Measurements from ENCODE around the gene KLHDC4.

Gene KLHDC4

DNA sequence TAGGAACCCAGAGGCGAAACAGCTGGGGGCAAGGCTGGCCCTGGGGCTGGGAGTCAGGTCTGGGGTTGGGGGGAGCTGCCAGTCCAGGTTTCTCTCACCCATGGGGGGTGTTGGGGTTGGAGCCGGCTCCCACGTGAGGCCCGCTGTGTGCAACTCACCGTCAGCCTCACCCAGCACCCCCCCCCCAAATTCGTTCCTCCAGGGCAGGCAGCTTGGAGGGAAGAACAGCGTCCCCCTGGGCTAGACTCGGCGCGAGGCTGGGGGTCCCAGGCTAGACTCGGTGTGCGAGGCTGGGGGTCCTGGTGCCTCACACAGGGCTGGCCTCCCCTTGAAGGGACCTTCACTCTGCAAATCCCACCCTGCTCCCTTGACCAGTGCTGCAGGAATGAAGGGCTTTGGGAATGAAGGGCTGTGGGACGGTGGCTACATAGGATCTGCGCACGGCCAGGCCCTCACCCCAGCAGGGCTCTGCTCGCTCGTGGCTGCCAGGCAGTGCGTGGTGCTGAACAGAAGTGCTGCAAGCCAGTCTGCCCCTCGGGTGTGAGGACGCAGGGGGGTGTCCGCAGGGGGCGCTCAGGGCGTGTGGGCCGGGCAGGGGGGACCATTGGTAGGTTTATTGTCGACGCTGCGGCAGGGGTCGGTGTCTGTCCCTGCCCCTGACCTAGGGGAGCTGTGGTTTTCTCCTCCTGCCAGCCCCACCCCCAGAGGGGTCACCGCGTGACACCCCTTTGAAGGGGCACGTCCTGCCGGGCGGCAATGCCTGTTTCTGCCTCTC is 74.7 kb downstream of the KLHDC4 start:
- DNase-seq (ENCODE audit: insufficient read length) = no peak
- TF ChIP-seq TAF1 (IDR thresholded peaks at IDR 0.05; ENCODE audit: borderline replicate concordance, low read depth, low read length) = no peak
- no peak for TF ChIP-seq POLR2AphosphoS5 (IDR thresholded peaks at IDR 0.05; ENCODE audit: low read depth, low read length)
- TF ChIP-seq POLR2A (IDR thresholded peaks at IDR 0.05; ENCODE audit: low read depth, low read length) = no peak
- no peak for FAIRE-seq

DNA sequence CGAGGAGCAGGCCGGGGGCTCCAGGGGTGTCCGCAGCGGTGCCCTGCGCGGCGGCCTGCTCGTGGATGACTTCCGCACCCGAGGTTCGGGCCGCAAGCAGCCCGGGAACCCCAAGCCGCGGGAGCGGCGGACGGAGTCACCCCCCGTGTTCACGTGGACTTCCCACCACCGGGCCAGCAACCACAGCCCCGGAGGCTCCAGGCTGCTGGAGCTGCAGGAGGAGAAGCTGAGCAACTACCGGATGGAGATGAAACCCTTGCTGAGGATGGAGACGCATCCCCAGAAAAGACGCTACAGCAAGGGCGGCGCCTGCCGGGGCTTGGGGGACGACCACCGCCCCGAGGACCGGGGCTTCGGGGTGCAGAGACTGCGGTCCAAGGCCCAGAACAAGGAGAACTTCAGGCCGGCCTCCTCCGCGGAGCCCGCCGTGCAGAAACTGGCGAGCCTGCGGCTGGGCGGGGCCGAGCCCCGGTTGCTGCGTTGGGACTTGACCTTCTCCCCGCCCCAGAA is 75.8 kb downstream of the KLHDC4 start:
- no peak for FAIRE-seq
- TF ChIP-seq TAF1 (IDR thresholded peaks at IDR 0.05; ENCODE audit: borderline replicate concordance, low read depth, low read length) (no peak), POLR2A (IDR thresholded peaks at IDR 0.05; ENCODE audit: low read depth, low read length) (no peak), POLR2AphosphoS5 (IDR thresholded peaks at IDR 0.05; ENCODE audit: low read depth, low read length) (no peak)
- DNase-seq (ENCODE audit: insufficient read length) = no peak

DNA sequence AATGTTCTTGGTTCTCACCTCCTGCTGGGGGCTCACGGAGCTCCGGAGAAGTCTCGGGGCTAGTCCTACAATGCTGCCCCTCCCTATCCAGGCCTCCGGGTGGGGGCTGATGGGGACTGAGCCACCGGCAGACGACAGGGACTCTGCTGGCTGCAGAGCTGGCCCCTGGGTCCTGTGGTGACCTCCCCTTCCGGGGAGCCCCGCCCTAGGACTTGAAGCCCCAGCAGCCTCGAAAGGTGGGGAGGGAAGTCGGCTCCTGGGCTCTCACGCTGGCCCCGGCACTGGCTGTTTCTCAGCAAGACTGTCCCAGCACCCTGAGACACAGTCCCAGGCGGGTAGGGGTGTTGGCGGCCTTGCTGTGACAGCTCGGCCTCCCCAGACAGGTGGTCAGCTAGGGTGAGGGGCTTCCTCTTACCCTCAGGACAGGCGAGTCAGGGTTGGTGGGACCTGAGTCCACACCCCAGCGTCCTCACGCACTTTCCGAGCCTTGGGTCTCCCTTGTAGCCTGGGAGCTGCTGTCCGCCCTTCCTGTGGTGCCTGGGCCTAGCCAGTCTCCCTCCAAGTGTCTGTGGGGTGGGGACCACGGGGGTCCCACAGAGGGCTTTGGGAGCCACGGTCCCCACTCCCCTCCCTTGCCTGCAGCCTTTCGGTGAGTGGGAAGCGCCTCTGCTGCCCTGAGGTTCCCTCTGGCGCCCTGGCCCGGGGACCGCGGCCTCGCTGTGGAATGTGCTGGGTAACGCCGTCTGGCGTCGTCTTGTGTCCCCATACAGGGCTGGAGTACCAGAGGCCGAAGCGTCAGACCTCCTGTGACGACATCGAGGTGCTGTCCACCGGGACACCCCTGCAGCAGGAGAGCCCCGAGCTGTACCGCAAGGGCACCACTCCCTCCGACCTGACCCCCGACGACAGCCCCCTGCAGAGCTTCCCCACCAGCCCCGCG is 76.6 kb downstream of the KLHDC4 start:
- TF ChIP-seq POLR2AphosphoS5 (IDR thresholded peaks at IDR 0.05; ENCODE audit: low read depth, low read length) (no peak), TAF1 (IDR thresholded peaks at IDR 0.05; ENCODE audit: borderline replicate concordance, low read depth, low read length) (no peak), POLR2A (IDR thresholded peaks at IDR 0.05; ENCODE audit: low read depth, low read length) (no peak)
- FAIRE-seq = no peak
- no peak for DNase-seq (ENCODE audit: insufficient read length)

- no peak for DNase-seq (ENCODE audit: insufficient read length)
- TF ChIP-seq POLR2A (IDR thresholded peaks at IDR 0.05; ENCODE audit: low read depth, low read length) (no peak), POLR2AphosphoS5 (IDR thresholded peaks at IDR 0.05; ENCODE audit: low read depth, low read length) (no peak), TAF1 (IDR thresholded peaks at IDR 0.05; ENCODE audit: borderline replicate concordance, low read depth, low read length) (no peak)
- FAIRE-seq = no peak
Observed at GRCh38 chr16:87687998-87688529, 77.7 kb downstream of the KLHDC4 start.

DNA sequence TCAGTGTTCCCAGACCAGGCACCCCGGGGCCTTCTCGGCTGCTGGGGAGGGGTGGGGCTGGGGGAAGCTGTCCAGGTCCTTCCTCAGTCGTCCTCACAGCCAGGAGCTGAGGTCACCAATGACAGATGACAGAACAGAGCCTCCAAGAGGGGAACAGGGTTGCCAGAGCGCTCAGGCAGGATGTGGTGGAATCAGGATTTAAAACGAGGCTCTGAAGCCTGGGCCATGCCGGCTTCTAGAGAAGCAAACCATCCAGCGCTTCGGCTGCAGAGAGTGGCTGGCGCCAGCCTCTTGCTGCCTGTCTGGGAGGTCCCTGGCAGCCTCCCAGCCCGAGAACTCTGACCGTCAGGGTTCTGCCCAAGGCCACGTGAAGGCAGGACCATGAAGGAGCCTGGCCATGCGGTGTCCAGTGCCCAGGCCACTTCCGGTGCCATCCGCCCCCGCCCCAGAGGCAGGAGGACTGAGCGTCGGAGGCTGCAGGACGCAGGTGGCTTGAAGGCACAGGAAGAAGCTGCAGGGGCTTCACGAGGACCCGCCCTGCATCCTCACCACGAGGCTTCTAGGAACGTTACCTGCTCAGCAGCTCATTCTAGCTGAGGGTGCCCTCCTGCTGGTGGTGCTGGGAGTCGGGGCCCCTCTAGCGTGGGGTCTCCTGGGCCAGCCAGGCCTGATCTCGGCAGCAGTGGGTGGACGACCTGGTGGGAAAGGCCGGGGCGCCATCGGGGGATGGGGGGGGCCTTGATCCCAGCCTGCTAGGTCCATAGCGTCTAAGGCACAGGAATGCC is 78.5 kb downstream of the KLHDC4 start:
- no peak for DNase-seq (ENCODE audit: insufficient read length)
- no peak for TF ChIP-seq POLR2A (IDR thresholded peaks at IDR 0.05; ENCODE audit: low read depth, low read length)
- no peak for TF ChIP-seq TAF1 (IDR thresholded peaks at IDR 0.05; ENCODE audit: borderline replicate concordance, low read depth, low read length)
- no peak for TF ChIP-seq POLR2AphosphoS5 (IDR thresholded peaks at IDR 0.05; ENCODE audit: low read depth, low read length)
- FAIRE-seq = no peak

DNA sequence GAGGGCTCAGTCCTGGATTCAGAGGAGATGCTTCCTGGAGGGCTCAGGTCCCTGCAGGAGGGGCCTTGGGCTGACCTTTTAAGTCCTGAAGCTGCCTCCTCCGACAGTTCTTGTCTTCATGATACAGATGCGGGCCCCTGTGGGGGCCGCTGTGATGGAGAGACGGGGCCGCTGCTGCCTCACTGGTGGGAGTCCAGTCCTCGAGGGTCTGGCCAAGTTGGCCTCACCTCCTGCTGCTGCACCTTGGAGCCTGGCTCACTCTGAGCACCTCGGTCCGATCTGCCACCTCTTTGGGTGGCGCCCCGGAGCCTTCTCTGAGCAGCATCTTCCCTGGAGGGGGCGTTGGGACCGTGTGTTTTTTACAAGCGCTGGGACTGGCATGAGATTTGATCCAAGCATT is 79.1 kb downstream of the KLHDC4 start:
- FAIRE-seq (no peak), DNase-seq (ENCODE audit: insufficient read length) (no peak)
- no peak for TF ChIP-seq TAF1 (IDR thresholded peaks at IDR 0.05; ENCODE audit: borderline replicate concordance, low read depth, low read length)
- TF ChIP-seq POLR2AphosphoS5 (IDR thresholded peaks at IDR 0.05; ENCODE audit: low read depth, low read length) = no peak
- TF ChIP-seq POLR2A (IDR thresholded peaks at IDR 0.05; ENCODE audit: low read depth, low read length) = no peak

DNA sequence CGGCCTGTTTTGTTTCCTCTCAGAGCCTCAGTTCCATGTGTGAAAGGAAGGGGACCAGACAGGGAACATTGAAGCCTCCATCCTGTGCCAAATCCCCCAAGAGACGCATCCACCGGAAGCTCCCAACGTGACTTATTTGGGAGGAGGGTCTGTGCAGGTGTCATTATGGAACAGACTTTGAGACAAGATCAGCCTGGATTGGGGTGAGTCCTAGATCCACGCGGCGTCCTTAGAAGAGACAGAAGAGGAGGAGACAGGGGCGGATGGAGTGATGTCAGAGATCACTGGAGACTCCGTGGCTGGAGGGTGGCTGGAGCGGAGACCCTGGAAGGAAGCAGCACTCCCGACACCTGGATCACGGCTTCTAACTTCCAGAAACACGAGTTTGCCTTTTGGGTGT is 80.0 kb downstream of the KLHDC4 start:
- no peak for DNase-seq (ENCODE audit: insufficient read length)
- FAIRE-seq = no peak
- TF ChIP-seq POLR2A (IDR thresholded peaks at IDR 0.05; ENCODE audit: low read depth, low read length) (no peak), POLR2AphosphoS5 (IDR thresholded peaks at IDR 0.05; ENCODE audit: low read depth, low read length) (no peak), TAF1 (IDR thresholded peaks at IDR 0.05; ENCODE audit: borderline replicate concordance, low read depth, low read length) (no peak)

DNA sequence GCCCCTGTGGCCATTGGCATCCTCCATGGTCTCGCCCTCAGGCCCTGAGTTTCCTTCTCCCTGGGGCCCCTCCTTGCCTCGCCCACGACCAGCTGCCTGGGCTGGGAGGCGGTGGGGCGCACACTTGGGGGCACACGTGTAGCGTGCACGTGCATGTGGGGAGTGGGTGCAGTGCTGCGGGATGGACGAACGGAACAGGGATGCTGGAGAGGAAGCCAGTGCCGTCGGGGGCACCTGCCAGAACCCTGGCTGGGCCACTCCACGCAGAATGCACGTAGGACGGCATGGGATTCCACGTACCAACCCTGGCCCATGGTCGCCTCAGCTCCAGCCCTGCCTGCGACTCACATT is 80.4 kb downstream of the KLHDC4 start:
- TF ChIP-seq POLR2AphosphoS5 (IDR thresholded peaks at IDR 0.05; ENCODE audit: low read depth, low read length) (no peak), TAF1 (IDR thresholded peaks at IDR 0.05; ENCODE audit: borderline replicate concordance, low read depth, low read length) (no peak), POLR2A (IDR thresholded peaks at IDR 0.05; ENCODE audit: low read depth, low read length) (no peak)
- FAIRE-seq (no peak), DNase-seq (ENCODE audit: insufficient read length) (no peak)

GRCh38 chr16:87684711-87685404 is 80.9 kb downstream of the KLHDC4 start:
- no peak for DNase-seq (ENCODE audit: insufficient read length)
- TF ChIP-seq TAF1 (IDR thresholded peaks at IDR 0.05; ENCODE audit: borderline replicate concordance, low read depth, low read length) = no peak
- TF ChIP-seq POLR2AphosphoS5 (IDR thresholded peaks at IDR 0.05; ENCODE audit: low read depth, low read length) = no peak
- TF ChIP-seq POLR2A (IDR thresholded peaks at IDR 0.05; ENCODE audit: low read depth, low read length) = no peak
- no peak for FAIRE-seq

- TF ChIP-seq POLR2A (IDR thresholded peaks at IDR 0.05; ENCODE audit: low read depth, low read length) (no peak), POLR2AphosphoS5 (IDR thresholded peaks at IDR 0.05; ENCODE audit: low read depth, low read length) (no peak), TAF1 (IDR thresholded peaks at IDR 0.05; ENCODE audit: borderline replicate concordance, low read depth, low read length) (no peak)
- FAIRE-seq (no peak), DNase-seq (ENCODE audit: insufficient read length) (no peak)
Observed at GRCh38 chr16:87684106-87684677, 81.6 kb downstream of the KLHDC4 start.

All from GM12892 (cell line).